ENCODE measurements around the gene URB2.
"Not testable (repeated sequence)": the region's sequence is repeated elsewhere in the genome, so short reads cannot be mapped to it uniquely, and the experiment has no call there.

Gene URB2

DNA sequence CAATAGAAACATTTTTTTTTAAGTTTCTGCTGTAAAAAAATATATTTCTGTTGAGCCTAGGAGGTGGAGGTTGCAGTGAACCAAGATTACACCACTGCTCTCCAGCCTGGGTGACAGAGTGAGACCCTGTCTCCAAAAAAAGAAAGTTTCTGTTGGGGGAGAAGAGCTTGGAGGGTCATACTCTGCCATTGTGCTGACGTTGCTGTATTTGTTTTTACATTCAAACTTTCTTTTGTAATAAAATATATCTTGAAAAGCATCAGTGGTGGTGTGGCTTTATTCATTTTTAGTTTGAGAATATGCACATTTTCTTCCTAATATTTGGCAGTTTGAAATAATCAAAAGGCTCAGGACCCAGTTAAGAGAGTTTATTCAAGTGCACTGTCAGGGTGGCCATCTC lies 64.6 kb downstream of the URB2 start:
- DNase-seq (ENCODE audit: low spot score) = no peak

DNA sequence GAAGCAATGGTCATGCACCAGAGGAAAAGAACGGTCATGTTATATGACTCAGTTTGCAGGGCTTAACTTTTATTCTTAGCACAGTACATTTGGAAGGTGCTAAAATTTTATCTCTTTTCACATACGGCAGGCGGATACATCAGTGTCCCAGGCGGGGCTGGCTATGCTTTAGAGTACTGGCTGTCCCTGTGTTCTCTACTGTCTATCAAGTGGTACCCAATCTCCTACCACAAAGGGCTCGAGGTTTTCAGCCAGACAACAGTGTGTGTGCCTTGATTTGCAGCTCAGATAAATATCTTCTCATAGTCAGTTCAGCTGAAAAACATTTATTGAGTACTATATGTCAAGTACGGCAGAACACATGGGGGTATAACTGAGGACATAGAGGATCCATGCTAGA lies 65.3 kb downstream of the URB2 start:
- DNase-seq (ENCODE audit: low spot score) = no peak

DNA sequence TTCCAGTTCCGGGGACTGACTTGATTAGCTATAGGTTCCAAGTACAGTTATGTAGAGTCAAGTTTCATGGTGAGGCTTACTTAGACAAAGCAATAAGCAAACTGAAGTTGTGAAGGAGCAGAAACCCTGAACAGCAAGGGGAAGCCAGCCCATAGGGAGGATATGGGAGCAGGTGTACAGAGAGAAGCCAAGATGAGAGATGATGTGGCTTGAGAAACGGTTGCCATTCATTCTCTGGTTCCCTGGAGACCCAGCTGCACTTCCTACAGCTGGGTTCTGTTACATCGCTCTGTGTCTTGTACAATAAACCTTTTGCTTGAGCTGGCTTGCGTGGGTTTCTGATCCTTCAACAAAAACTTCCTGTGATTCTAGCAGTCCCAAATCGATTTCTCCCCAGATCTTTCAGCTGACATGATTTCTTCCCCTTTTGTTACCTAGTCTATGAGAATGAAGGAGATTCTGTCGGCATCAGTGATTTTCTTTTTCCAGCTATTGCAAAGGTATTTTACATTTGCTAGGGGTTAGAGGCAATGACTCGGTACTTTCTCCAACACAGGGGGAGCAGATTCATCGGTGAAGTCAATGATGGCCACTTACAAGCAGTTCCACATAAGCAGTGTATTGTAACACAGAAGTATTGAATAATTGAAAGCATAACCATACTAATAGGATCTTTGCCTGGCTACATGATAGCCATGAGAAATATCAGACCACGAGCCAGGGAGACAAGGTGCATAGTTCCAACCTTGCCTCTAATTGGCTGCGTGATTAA lies 67.3 kb downstream of the URB2 start:
- DNase-seq (ENCODE audit: low spot score) = no peak

DNA sequence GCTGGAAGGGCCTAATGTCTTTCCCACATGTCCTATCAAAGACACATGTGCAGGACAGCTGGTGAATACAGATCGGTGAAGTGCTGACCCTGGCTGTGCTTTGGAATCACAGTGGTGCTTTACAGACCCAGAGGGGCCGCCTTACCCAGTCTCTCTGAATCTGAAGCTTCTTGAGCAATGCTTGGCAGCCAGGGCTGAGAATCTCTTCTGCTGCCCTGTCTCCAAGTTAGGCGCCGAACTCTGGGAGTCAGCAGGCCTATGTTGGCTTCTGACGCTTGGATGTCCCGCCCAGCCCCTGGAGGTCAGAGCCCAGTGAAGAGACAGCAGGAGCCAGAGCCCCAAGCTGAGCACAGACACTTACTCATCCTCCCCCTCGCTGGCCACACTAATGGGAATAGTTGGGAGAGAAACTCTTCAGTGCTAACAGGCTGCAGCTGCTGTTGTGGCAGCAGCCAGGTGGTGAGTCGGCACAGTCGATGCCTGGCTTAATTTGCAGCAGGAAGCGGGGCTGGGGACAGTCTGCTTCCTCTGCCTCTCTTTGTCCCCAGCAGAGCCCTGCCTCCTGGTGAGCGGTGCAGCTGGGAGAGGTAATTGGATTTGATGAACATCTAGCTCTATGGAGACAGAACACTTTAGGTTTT lies 68.1 kb downstream of the URB2 start:
- peak; percentile 95 for DNase-seq (ENCODE audit: low spot score)

DNA sequence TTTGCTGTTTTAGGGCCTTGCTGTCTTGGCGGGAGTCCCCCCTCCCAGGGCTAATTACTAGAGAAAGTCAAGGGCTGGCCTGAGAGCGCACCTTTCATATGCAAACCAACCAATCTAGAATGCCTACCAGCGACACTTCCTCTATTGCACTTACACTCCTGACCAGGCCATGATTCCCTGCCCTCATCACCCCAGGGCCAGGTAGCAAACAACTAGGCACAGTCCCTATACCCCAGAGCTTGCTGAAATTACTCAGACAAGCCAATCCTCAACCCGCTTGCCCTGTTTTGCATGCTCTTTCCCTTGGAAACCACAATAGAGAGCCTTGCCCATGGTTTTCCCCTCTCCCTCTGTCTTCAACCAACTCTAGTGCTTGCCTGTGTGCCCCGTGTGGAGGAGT lies 70.3 kb downstream of the URB2 start:
- DNase-seq (ENCODE audit: low spot score) = no peak

DNA sequence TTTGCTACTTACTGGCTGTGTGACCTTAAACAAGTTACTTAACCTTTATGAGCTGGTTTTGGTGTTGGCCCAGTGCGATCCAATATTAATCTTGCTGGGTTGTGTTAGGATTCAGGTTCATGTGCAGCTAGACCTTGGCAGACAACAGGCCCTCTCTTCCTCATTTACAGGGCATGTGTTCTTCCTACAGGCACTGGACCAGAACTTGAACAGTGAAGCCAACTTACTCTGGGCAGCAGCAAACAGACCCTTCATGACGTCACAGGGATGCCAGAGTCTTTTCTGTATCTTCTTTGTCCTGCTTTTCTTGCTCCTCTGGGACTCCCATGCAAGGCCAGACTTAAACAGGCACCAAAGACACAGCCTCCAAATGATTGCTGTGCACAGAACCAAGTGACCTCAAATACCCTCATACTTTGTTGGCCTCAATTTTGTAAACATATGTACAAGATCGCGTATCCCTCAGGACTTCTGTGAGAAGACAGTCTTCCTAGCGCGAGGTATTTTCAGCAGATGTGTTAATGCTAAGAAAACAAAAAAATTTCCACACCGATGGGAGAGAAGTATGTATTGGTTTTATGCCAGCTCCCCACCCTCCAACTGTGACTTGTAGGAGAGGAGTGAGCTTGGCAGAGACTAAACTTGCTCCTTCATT lies 73.7 kb downstream of the URB2 start:
- DNase-seq (ENCODE audit: low spot score) = no peak

DNA sequence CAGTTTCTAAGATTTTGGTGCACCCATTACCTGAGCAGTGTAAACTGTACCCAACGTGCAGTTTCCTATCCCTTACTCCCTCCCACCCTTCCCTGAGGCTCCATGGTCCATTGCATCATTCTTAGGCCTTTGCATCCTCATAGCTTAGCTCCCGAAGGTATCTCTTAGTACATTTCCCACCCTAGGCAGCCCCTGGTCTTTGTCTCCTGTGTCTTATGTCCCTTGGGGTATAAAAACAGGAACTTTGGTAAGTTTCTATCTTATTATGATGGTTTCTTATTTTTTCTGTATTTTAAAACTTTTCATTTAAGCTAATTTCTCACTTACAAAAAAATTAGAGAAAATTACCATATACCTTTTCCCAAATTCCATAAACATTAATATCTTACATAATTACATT lies 78.1 kb downstream of the URB2 start:
- no peak for DNase-seq (ENCODE audit: low spot score)

DNA sequence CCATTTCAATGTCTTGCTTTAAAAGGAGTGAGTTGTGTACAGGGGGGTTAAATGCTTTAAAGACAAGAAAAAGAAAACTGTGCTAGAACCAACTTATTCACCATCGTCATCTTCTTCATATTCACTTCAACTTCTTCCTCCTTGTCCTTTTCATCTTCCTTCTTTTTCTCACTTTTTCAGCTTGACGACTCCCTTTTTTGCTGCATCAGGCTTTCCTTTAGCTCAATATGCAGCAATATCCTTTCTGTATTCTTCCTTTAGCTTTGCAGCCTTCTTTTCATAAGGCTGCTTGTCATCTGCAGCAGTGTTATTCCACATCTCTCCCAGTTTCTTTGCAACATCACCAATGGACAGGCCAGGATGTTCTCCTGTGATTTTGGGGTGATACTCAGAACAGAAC lies 79.1 kb downstream of the URB2 start:
- not testable (repeated sequence) for DNase-seq (ENCODE audit: low spot score)

DNA sequence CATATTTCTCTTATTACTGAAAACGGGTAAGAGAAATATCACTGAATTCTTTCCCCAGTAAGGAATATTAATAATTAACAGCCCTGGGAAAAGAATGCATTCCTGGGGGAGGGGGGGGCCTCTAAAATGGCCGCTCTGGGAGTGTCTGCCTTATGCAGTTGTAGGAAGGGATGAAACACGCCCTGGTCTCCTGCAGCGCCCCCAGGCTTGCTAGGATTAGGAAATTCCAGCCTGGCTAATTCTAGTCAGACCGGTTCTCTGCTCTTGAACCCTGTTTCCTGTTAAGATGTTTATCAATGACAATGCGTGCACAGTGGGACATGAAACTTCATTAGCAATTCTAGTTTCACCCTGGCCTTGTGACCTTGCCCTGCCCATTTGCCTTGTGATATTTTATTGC lies 81.1 kb downstream of the URB2 start:
- not testable (repeated sequence) for DNase-seq (ENCODE audit: low spot score)

DNA sequence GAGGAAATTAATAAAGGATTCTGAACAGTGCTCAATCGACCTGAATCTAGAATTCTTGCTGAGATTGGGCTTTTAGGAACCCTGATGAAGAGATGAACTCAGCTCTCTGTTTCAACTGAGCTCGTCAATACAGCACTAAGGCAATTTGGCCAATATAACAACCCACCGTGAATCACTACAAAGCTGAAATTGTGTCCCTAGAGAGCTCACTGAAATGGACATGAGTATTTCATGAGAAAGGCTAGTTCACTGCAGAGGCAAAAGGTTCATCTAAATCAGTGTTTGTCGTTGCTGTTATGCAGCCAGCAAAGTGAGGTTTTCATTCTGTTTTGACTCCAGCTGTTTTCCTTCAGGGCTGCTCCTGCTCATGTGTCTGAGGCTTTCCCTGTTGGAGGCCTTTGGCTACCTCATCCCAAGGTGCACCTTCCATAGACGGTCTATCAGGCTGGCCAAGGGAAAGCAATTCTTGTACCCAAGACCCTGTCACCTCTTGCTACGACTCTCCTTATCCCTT lies 83.5 kb downstream of the URB2 start:
- DNase-seq (ENCODE audit: low spot score) = no peak

All from SK-N-DZ (cell line).